Measurements from ENCODE around the gene RAB35.

The RAB35 gene

GRCh38 chr12:120067901-120068300 lies 48.7 kb downstream of the RAB35 start:
- H3K27me3 ChIP-seq, result peaks cover 60% of the 10 kb centered on the region
- H3K4me1 ChIP-seq (ENCODE audit: control insufficient read depth in 1 of 2, insufficient read depth in 1 of 2, low read depth in 1 of 2, low read length in 1 of 2), result no peaks in the 10 kb centered on the region
- no peaks in the 10 kb centered on the region for H3K36me3 ChIP-seq
- no peak overlapping the region for H3K4me3 ChIP-seq (ENCODE audit: low read depth in 1 of 2, low read length in 1 of 2)
- H3K27ac ChIP-seq, result no peak overlapping the region
- no peaks in the 10 kb centered on the region for H3K9me3 ChIP-seq
- TF ChIP-seq, protein P1, sequence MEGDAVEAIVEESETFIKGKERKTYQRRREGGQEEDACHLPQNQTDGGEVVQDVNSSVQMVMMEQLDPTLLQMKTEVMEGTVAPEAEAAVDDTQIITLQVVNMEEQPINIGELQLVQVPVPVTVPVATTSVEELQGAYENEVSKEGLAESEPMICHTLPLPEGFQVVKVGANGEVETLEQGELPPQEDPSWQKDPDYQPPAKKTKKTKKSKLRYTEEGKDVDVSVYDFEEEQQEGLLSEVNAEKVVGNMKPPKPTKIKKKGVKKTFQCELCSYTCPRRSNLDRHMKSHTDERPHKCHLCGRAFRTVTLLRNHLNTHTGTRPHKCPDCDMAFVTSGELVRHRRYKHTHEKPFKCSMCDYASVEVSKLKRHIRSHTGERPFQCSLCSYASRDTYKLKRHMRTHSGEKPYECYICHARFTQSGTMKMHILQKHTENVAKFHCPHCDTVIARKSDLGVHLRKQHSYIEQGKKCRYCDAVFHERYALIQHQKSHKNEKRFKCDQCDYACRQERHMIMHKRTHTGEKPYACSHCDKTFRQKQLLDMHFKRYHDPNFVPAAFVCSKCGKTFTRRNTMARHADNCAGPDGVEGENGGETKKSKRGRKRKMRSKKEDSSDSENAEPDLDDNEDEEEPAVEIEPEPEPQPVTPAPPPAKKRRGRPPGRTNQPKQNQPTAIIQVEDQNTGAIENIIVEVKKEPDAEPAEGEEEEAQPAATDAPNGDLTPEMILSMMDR (IDR thresholded peaks at IDR 0.05), result no peak

- H3K27ac ChIP-seq, result no peak overlapping the region
- no peaks in the 10 kb centered on the region for H3K4me1 ChIP-seq (ENCODE audit: control insufficient read depth in 1 of 2, insufficient read depth in 1 of 2, low read depth in 1 of 2, low read length in 1 of 2)
- H3K4me3 ChIP-seq (ENCODE audit: low read depth in 1 of 2, low read length in 1 of 2), result no peak overlapping the region
- TF ChIP-seq, protein P1 (IDR thresholded peaks at IDR 0.05), result no peak
- no peaks in the 10 kb centered on the region for H3K36me3 ChIP-seq
- no peaks in the 10 kb centered on the region for H3K9me3 ChIP-seq
- peaks cover 56% of the 10 kb centered on the region for H3K27me3 ChIP-seq
Observed at GRCh38 chr12:120067084-120067869, 49.3 kb downstream of the RAB35 start.

GRCh38 chr12:120066341-120066740 lies 50.2 kb downstream of the RAB35 start:
- H3K27me3 ChIP-seq, result peaks cover 55% of the 10 kb centered on the region
- TF ChIP-seq, protein P1 (IDR thresholded peaks at IDR 0.05), result no peak
- H3K9me3 ChIP-seq, result no peaks in the 10 kb centered on the region
- no peak overlapping the region for H3K4me3 ChIP-seq (ENCODE audit: low read depth in 1 of 2, low read length in 1 of 2)
- no peaks in the 10 kb centered on the region for H3K36me3 ChIP-seq
- H3K27ac ChIP-seq, result no peak overlapping the region
- no peaks in the 10 kb centered on the region for H3K4me1 ChIP-seq (ENCODE audit: control insufficient read depth in 1 of 2, insufficient read depth in 1 of 2, low read depth in 1 of 2, low read length in 1 of 2)

DNA sequence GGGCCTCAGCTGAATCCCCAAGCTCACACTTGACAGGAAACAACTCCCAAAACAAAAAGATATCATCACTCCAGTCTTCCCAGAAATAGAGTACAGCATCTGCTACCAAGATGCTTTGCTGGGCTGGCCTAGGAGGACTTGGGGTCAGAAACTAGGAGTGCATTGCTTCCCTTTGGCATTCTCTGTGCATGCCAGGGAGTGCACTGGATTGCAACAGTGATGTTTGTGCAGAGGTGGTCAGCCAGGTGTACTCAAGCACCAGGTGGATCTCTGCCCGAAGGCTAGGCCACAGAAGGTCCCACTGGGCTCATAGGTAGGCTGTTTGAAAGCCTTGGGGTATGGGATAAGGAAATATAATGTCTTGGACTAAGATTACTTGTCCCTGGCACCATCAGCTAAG lies 51.1 kb downstream of the RAB35 start:
- H3K36me3 ChIP-seq, result no peaks in the 10 kb centered on the region
- H3K9me3 ChIP-seq, result no peaks in the 10 kb centered on the region
- H3K4me3 ChIP-seq (ENCODE audit: low read depth in 1 of 2, low read length in 1 of 2), result no peak overlapping the region
- peaks cover 63% of the 10 kb centered on the region for H3K27me3 ChIP-seq
- H3K27ac ChIP-seq, result no peak overlapping the region
- no peaks in the 10 kb centered on the region for H3K4me1 ChIP-seq (ENCODE audit: control insufficient read depth in 1 of 2, insufficient read depth in 1 of 2, low read depth in 1 of 2, low read length in 1 of 2)
- TF ChIP-seq, protein P1 (IDR thresholded peaks at IDR 0.05), result no peak

- H3K4me1 ChIP-seq (ENCODE audit: control insufficient read depth in 1 of 2, insufficient read depth in 1 of 2, low read depth in 1 of 2, low read length in 1 of 2), result no peaks in the 10 kb centered on the region
- no peak overlapping the region for H3K4me3 ChIP-seq (ENCODE audit: low read depth in 1 of 2, low read length in 1 of 2)
- no peak overlapping the region for H3K27ac ChIP-seq
- no peaks in the 10 kb centered on the region for H3K9me3 ChIP-seq
- no peaks in the 10 kb centered on the region for H3K36me3 ChIP-seq
- peaks cover 68% of the 10 kb centered on the region for H3K27me3 ChIP-seq
- TF ChIP-seq, protein P1 (IDR thresholded peaks at IDR 0.05), result no peak
Observed at GRCh38 chr12:120064054-120064940, 52.3 kb downstream of the RAB35 start.

All from neutrophil (primary cell).